Measurements from ENCODE around the gene SNX25.
"Not testable (repeated sequence)": the region's sequence is repeated elsewhere in the genome, so short reads cannot be mapped to it uniquely, and the experiment has no call there.

The SNX25 gene

DNA sequence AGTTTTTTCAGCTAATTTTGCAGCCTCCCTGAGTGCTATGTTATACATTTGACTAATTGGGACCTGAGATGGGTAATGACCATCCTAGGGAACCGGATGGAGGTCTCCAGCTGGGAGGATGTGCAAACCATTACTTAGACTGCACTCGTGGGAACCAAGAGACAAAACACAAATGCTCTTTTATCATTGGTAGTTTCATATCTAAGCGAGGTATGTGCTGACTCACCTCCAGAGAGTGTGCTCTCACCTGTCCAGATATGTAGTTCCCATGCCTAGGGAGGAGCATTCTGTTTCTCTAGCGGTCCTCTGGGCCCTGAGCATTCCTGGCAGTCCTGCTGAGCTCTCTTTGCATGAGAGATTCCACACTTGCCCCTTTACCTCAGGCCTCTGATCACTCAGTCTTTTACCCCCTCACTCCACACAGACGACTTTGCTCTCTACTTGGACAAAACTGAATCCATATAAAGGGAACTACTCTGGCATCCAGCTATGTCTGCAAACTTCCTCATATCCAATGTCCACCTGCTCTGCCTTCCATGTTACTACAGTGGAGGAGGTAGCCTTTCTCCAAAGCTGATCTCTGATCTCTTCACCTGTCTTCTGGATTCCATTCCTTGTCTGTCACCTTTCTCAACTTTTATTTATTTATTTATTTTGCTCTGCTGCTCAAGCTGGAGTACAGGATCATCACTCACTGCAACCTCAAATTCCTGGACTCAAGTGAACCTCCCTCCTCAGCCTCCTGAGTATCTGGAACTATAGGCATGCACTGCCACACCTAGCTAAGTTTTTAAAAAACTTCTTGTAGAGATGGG, 97.9 kb downstream of the SNX25 start:
- no peak for DNase-seq

DNA sequence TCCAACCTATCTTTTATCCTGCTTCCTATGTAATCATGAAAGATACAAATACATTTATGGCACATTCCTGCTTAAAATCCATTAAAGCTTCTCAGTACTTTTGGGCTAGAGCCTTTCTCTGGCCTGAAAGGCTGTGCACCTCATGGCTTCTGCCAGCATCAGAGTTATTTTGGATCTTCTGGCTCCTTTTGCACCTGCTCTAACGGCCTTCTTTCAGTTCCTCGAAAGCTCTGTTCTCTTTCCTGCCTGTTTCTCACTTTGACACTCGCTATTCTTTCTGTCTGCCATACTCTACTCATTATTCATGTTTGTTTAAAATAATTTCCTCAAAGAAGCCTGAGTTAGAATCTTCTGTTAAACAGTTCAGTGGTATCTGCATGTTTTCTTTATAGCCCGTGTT, 100.4 kb downstream of the SNX25 start:
- no peak for DNase-seq

DNA sequence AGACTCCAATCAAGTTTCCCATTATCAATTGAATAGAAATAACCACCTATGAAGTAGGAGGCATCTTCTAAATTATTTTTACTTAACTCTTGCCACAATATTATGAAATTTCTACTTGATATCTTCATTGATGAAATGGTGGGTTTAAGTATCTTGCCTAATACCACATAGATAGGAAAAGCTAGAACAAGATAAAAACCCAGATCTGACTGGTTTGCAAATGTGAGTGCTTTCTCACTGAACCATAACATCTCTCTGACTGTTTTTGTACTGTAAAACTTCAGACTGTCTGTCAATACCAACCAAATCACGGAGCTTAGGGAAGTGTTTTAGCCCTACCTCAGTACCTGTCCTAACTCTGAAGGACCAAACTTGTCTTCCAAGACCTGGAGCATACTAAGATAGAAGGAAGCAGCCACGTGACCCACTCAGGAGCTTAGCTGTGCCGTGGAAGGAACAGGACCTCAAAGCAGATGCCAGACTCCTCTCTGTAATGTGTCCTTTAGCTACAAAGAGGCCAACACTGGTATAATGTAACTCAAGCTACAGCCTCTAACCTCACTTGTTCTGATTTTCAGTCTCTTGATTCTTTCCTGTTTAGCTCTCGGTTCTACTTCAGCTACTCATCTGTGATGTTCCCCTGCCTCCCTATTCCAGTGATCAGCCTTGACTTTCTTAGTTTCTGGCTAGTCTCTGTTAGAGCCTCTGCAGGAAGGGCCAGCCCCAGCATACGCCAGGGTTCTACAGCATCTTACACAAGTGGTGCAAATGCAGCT, 101.9 kb downstream of the SNX25 start:
- DNase-seq = no peak

DNA sequence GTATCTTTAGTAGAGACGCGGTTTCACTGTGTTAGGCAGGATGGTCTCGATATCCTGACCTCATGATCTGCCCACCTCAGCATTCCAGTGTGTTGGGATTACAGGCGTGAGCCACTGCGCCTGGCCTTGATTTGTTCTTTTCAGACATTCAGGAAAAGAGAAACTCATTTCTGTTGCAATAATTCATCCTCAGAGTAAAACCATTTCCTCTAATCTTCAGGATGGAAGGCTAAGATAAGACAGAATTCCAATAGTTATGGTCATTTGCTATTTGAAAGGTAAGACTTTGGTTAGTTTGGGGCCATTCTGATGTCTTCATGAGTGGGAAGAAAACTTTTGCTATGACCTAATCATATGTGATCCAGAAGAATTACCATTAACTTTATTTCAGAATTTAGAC, 103.3 kb downstream of the SNX25 start:
- no peak for DNase-seq

DNA sequence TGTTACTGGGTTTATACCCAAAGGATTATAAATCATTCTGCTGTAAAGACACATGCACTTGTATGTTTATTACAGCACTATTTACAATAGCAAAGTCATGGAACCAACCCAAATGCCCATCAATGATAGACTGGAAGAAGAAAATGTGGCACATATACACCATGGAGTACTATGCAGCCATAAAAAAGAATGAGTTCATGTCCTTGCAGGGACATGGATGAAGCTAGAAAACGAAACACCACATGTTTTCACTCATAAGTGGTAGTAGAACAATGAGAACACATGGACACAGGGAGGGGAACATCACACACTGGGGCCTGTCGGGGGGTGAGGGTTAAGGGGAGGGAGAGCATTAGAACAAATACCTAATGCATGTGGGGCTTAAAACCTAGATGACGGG, 108.1 kb downstream of the SNX25 start:
- DNase-seq = not testable (repeated sequence)

DNA sequence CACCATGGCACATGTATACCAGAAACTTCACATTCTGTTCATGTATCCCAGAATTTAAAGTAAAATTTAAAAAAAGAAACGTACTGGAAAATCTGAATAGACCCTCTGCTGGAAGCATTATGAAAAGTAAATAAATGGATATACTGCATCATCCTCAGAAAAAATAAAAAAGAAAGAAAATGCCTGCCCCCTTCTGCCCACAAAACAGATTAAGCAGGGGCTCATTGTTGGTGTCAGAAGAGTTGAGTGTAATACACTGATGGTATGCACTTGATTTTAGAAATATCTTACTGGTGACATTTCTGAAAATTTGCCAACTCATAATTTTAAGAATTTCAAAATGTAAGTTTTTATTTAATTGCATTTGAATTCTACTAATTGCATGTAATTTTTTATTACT, 108.5 kb downstream of the SNX25 start:
- no peak for DNase-seq

DNA sequence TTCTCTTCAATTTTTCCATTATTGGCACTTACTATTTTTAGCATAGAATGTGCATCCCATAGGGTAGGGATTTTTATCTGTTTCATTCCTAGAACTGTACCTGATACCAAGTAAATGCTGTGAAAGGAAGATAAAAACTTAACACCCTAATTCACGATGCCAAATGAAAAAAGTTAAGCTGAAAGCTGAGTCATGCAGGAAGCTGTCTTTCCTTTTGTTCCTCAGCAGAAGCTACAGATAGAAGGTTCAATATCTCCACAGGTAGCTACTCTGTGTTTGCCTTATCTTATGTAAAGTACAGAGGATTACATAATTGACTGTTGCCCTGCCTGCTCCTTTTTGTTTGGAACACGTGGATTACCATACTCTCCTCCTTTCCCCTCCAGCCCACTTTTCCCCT, 109.3 kb downstream of the SNX25 start:
- DNase-seq = no peak

DNA sequence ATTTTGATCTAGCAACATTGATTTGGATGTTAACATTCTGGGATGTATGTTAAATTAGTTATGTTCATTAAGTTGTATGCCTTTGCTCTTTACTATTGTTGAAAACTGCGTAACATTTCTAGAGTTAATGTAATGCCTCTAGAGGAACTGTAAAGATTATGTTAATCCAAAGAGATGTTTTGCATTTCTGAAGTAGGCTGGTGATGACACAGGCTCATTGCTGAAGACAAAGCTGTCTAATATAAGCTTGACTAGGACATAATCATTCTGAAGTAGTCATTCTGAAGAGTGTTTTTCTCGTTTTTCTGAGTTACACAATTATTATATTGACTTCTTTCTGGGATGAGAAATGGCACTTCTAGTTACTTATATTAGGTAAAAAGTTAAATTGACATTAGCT, 113.4 kb downstream of the SNX25 start:
- no peak for DNase-seq

DNA sequence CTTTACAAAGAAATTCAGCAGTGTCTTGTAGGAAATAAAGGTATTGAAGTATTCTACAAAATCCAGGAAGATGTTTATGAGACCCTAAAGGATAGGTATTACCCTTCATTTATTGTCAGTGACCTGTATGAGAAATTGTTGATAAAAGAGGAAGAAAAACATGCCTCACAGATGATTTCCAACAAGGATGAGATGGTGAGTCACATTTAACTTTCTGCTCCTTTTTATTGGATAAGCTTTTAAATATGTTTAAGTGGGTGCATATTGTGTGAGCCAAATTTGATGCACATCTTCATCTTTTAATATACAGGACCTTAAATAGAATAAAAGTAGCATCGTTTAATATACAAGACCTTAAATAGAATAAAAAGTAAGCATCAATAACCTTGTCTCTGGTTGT, 114.2 kb downstream of the SNX25 start:
- DNase-seq = no peak

DNA sequence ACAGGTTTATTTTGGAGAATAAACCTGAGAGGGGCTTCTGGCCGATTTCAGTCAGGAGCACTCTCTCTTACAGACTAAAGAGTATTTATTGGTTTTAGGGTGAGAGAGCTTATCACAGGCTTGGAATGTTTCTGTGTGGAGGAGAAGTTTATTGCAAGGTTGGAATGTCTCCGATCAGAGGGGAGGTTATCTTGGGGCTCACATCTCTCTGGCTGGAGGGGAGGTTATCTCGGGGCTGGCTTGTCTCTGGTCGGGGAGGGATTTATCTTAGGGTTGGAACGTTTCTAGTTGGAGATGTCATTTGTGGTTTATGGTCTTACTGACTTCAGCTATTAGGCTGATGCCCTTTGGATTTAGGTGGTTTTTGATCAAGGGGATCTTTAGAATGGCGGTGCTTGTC, 115.0 kb downstream of the SNX25 start:
- not testable (repeated sequence) for DNase-seq

DNA sequence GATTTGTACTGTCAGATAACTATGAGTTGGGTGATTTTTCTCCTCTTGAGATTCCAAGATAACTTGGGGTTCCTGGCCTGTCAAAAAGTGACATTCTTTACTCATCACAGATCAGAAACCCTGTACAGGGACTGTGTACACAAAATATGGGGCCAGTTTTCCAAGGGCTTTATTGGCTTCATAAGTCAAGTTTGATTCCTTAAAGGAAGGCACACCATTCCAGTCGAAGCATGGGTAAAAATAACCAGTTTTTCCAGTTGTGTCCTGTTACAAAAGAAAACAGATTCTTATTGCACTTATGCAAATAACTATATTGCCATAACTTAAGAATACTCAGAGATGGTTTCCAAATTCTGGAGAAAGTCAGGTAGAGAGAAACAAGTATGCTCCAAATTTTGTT, 116.3 kb downstream of the SNX25 start:
- not testable (repeated sequence) for DNase-seq

DNA sequence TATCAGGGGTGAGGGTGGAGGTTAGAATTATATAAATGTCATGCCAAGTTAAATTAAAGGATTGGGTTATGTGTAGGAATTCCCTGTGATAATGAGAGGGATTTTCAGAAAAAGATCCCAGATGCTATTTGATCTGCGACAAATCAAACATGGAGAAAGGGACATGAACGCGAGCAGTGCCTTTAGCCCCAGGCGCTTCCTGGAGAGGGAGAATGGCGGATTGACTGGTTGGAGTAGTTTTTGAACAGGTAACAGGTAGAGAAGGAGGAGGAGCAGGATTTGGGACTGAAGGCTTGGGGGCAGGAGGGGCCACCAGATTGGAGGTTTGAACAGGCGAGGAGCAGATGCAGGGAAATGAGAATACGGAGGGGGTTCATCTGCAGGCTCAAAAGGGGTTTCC, 119.2 kb downstream of the SNX25 start:
- no peak for DNase-seq

DNA sequence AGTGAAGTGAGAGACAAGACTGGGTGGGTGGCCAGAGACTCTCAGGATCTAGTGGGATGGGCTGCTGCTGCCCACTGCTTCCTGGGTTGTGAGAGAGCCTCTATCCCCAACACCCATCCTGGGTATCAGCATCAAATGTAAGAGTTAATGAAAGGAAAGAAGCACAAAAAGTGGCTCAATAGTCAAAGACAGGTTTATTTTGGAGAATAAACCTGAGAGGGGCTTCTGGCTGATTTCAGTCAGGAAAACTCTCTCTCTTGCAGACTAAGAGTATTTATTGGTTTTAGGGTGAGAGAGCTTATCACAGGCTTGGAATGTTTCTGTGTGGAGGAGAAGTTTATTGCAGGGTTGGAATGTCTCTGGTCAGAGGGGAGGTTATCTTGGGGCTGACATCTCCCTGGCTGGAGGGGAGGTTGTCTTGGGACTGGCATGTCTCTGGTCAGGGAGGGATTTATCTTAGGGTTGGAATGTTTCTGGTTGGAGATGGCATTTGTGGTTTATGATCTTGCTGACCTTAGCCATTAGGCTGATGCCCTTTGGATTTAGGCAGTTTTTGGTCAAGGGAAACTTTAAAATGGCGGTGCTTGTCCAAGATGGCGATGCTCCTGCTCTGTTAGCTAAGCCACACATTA, 120.6 kb downstream of the SNX25 start:
- DNase-seq = not testable (repeated sequence)

DNA sequence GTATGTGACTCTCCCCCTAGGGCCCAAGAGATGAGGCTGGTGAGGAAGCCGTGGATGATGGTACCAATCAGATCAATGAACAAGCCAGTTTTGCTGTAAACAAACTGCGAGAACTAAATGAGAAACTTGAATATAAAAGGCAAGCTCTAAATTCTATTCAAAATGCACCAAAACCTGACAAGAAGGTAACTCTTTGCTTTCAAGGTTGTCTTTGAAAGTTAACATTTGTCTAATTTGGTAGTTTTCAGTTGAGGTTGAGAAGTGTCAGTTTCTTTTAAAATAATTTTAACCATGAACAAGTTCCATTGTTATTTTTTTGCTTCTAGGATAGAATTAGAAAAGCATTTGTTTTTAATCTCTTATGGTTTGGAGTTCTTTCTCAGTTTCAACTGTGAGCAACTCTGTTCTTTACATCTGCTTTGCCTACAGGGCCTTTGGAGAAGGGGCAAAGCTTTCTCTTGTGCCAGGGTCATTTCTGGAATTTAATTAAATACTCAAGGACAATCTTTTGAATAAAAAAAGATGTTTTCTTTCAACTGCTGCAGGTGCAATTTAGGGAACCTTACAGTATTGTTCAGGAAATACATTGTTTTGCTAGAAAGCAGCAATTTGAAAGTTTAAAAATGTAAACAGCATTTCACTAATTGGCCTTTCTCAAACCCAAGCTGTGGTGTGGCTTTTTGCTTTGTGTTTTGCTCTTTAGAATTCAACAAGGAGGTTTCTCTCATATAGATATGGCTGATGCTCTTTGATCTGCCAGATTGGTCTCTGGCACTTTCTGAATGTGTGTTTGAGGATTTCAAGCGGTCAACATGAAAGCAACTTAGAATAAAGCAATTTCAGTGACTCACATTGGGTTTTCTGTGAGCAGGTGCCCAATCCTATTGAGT, 123.4 kb downstream of the SNX25 start:
- DNase-seq = no peak

DNA sequence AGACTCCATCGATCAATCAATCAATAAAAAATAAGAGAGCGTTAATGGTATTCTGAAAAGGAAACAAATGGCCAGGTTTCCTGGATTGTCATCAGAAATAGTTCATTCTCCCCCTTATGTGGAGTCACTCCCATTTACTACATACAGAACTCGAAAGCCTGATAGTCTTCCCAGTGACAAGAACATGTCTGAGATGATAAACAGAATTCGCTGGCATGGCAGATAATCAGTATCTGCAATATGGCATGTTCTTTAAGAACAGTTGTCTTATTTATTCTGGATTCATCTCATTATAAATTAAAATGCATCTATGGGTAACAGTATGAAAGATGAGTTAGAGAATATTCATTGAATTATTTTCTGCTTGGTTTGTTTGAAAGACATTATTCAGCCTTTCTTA, 124.9 kb downstream of the SNX25 start:
- no peak for DNase-seq

DNA sequence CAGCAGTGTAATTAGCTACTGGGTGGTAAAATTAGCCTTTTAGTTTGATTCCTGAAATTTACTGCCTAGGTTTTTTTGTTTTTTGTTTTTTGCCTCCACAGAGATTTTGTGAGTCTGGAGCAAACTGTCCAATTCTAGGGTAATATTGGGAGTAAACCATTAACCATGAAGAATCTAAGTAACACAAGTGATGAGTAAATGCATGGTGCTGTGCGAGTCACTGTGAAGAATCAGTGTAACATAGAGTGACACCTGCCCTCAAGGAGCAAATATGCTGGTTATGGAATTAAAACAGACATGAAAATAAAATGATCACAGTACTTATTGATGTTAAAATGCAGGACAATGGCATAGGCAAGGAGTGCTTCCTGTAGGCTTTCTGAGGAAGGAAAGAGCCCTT, 126.2 kb downstream of the SNX25 start:
- no peak for DNase-seq

DNA sequence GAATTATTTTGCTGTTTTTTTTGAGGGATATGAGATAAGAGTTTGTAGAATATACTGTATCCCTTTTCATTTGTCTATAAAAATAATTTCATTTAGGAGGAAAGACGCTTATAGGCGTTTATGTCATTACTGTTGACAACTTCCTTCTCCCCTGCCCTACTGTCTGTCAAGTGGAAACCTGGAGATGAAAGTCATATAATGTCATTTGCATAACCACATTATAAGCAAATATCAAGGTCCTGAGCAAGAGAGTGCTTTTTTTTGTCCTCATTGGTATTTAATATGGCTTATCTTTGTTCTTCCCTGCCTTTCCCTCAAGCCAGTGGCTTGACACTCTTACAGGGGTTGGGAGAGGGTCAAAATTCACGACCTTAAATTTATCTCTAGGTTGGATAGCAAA, 130.5 kb downstream of the SNX25 start:
- DNase-seq = no peak

DNA sequence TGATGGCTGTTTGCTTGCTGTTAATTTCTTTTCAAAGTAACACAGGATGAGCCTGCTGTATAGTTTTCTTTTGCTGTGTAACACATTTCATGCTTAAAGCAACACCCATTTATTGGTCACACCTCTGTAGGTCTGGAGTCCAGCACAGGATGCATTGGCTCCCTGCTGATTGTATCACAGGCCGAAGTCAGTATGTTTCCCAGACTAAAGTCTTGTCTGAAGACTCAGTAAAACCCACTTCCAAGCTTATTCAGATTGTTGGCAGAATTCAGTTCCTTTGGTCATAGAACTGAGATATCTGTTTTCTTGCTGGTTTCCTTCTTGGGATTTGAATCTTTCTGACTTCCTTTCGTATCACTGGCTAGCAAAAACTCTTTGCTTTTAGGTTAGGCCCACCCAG, 132.0 kb downstream of the SNX25 start:
- no peak for DNase-seq

DNA sequence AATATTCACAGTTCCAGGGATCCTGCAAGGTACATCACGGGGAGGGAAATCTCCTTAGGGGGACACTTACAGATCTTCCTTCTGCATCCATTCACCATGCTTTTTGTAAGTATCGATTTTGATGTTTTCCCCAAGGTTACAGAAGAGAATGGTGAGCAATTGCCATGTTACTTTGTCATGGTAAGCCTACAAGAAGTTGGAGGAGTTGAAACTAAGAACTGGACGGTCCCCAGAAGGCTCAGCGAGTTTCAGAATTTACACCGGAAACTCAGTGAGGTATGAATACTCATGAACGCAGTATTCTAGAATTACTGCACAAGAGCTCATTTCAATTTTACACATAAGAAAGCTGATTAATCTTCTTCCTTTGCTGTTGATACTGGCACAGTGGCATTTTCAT, 132.4 kb downstream of the SNX25 start:
- no peak for DNase-seq

DNA sequence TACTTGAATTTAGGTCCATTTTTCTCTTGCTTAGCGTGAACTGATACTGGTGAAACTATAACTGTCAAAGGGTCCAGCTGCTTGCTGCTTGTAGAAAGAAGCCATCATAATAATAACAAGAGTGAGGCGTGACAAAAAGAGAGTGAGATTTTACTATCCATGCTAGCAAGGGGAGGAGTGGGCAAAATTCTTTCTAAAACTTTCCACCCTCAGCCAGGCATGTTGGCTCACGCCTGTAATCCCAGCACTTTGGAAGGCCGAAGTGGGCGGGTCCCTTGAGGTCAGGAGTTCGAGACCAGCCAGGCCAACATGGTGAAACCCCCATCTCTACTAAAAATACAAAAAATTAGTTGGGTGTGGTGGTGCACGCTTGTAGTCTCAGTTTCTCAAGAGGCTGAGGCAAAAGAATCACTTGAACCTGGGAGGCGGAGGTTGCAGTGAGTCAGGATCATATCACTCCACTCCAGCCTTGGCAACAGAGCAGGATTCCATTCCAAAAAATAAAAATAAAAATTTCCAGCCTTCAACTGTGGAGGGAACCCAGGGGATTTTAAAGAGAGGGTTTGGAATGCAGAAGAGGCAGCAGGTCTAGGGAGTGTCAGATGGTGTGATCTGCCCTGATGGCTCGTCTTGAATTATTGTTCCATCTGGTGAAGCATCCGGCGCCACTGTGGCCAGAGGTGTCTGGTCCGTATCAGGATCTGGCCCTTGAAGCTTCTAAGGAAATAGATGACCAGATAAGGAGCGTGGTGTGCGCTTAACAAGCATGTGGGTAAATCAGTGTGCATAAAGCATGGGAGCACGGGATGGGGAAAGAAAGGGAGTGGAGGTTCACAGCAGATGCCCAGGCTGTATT, 134.6 kb downstream of the SNX25 start:
- DNase-seq = no peak

DNA sequence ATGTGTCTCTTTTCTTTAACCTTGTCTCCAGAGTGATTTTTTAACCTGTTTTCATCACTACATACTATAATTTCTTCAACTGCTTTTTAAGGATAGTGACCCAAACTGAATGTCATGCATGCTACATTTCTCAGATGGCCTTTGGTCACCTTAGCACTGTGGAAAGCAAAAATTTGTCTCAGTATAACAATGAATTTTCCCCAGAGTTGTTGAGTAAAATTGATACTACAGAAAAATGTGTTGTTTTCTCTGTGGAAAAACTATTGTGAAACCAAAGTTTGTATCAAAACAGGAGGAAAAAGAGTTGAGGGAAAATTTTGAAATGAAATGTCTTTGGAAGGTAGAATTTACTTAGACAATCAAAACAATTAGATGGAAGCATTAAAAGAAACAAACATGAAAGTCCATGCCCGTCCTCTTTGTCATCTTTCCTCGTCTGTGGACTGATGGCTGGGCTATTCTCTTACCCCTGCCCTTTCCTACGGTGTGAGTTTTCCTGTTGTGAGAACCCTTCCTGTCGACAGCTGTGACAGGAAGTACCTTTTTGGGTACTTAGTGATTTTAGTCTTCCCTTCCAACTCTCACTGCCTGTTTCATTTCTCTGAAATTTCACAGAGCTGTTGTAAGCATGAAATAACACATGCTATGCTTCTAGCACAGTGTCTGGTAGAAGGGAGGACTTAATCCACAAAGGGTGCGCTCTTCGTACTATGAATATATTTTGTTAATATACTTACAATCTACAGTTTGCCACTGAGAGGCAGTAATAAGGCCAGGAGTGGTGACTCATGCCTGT, 135.5 kb downstream of the SNX25 start:
- DNase-seq = no peak
